Suprapubic skin (tissue), 4 donors: ENCODE data around the gene NEAT1. TPM values are rescaled to one million over a fixed set of nuclear protein-coding genes. Genes with fewer than 3 reads are reported as not detected.

Experiments used
- DNase-seq, 2 donors: peaks; one replicate each; pipeline ENCODE4 v3.0.0-alpha.2; 2019; ENCODE audit warnings: low spot score in 2 of 2
- H3K27ac ChIP-seq: fragments of 200-600 bp; sonication (generic); one replicate; pipeline ENCODE4 v1.5.1; 2019
- H3K27me3 ChIP-seq: fragments of 200-600 bp; sonication (generic); one replicate; pipeline ENCODE4 v1.5.1; 2019
- H3K36me3 ChIP-seq: fragments of 200-600 bp; sonication (generic); one replicate; pipeline ENCODE4 v1.5.1; 2019
- H3K4me1 ChIP-seq: fragments of 200-600 bp; sonication (generic); one replicate; pipeline ENCODE4 v1.5.1; 2019
- H3K4me3 ChIP-seq: fragments of 200-600 bp; sonication (generic); one replicate; pipeline ENCODE4 v1.5.1; 2019; ENCODE audit warnings: mild to moderate bottlenecking
- H3K9me3 ChIP-seq: fragments of 200-600 bp; sonication (generic); one replicate; pipeline ENCODE4 v1.5.1; 2019
- CTCF ChIP-seq, 2 donors: fragments of 200-600 bp in 1 of 2; fragments of 450-650 bp in 1 of 2; sonication (generic) in 1 of 2; IDR thresholded peaks; one replicate each; pipeline ENCODE4 v1.5.1; 2016 to 2019; ENCODE audit warnings: antibody characterized with exemption in 2 of 2, mild to moderate bottlenecking in 1 of 2, moderate library complexity in 1 of 2
- EP300 ChIP-seq: sonication (generic); formaldehyde crosslinking; IDR thresholded peaks from one replicate; pipeline ENCODE4 v1.6.1; 2017; ENCODE audit warnings: antibody characterized with exemption
- POLR2A ChIP-seq, 2 donors: fragments of 450-650 bp; IDR thresholded peaks; one replicate each; pipeline ENCODE4 v1.6.1; 2017; ENCODE audit warnings: antibody characterized with exemption in 2 of 2, mild to moderate bottlenecking in 2 of 2, moderate library complexity in 2 of 2
- POLR2AphosphoS5 ChIP-seq, 3 donors: sonication (generic); formaldehyde crosslinking; IDR thresholded peaks; one replicate each; pipeline ENCODE4 v1.6.1; 2017; ENCODE audit warnings: antibody characterized with exemption in 3 of 3
- WGBS: methylation state at CpG from one replicate; pipeline ENCODE4 v1.1.5; 2018; 5-methylcytosine and 5-hydroxymethylcytosine counted together
- total RNA-seq, 4 donors: library from RNA; depleted of rRNA; stranded (reverse); fragments of >200 nt; gene quantifications; one replicate each; pipeline ENCODE4 v1.1.0, GENCODE V29; 2016

NEAT1 gene
- total RNA-seq, 4 donors from 2014 or later: 336 to 2,041 (median 481) TPM

- Histone ChIP-seq H3K27ac (peak overlapping the region; percentile 98), H3K4me1 (peaks cover 45% of the 10 kb centered on the region), H3K4me3 (peak overlapping the region; percentile 91), H3K9me3 (no peaks in the 10 kb centered on the region), H3K27me3 (no peaks in the 10 kb centered on the region), H3K36me3 (peaks cover 11% of the 10 kb centered on the region)
- WGBS: 2% methylated on average over 9 of the region's 9 CpGs
- TF ChIP-seq EP300 (no peak), POLR2AphosphoS5 (IDR thresholded peaks at IDR 0.05) (peak; percentile 78 to 93 (median 83)), CTCF (IDR thresholded peaks at IDR 0.05) (peak in 1 of 2 donors; percentile 40), POLR2A (IDR thresholded peaks at IDR 0.05) (peak; percentile 57 to 66)
- peak; percentile 74 to 78 for DNase-seq
Observed at GRCh38 chr11:65425105-65425970, 2.7 kb downstream of the NEAT1 start.

- Histone ChIP-seq H3K36me3 (peaks cover 11% of the 10 kb centered on the region), H3K4me3 (peak overlapping the region; percentile 91), H3K27me3 (no peaks in the 10 kb centered on the region), H3K9me3 (no peaks in the 10 kb centered on the region), H3K27ac (peak overlapping the region; percentile 98), H3K4me1 (peaks cover 47% of the 10 kb centered on the region)
- TF ChIP-seq EP300 (no peak), POLR2AphosphoS5 (IDR thresholded peaks at IDR 0.05) (peak; percentile 55 to 77 (median 61)), CTCF (IDR thresholded peaks at IDR 0.05) (no peak), POLR2A (IDR thresholded peaks at IDR 0.05) (peak; percentile 6 to 25)
- 1% methylated on average over 9 of the region's 9 CpGs for WGBS
- peak; percentile 36 to 70 for DNase-seq
Observed at GRCh38 chr11:65425971-65426838, 3.6 kb downstream of the NEAT1 start.

- Histone ChIP-seq H3K27ac (peak overlapping the region; percentile 98), H3K27me3 (no peaks in the 10 kb centered on the region), H3K36me3 (peaks cover 11% of the 10 kb centered on the region), H3K4me1 (peaks cover 50% of the 10 kb centered on the region), H3K9me3 (no peaks in the 10 kb centered on the region), H3K4me3 (peak overlapping the region; percentile 91)
- 6% methylated on average over 10 of the region's 10 CpGs for WGBS
- TF ChIP-seq POLR2A (IDR thresholded peaks at IDR 0.05): peak; percentile 55 to 69
- TF ChIP-seq POLR2AphosphoS5 (IDR thresholded peaks at IDR 0.05): peak in 2 of 3 donors; percentile 14 to 22
- no peak for TF ChIP-seq CTCF (IDR thresholded peaks at IDR 0.05)
- DNase-seq: peak; percentile 71 to 81
Observed at GRCh38 chr11:65426839-65427690, 4.5 kb downstream of the NEAT1 start.

GRCh38 chr11:65427691-65428577 is 5.3 kb downstream of the NEAT1 start:
- TF ChIP-seq POLR2AphosphoS5 (IDR thresholded peaks at IDR 0.05) (peak in 2 of 3 donors; percentile 62 to 67), CTCF (IDR thresholded peaks at IDR 0.05) (no peak), POLR2A (IDR thresholded peaks at IDR 0.05) (peak in 1 of 2 donors; percentile 24)
- H3K4me1 ChIP-seq: peaks cover 59% of the 10 kb centered on the region
- peak; percentile 71 to 78 for DNase-seq
- peaks cover 11% of the 10 kb centered on the region for H3K36me3 ChIP-seq
- H3K9me3 ChIP-seq: no peaks in the 10 kb centered on the region
- 6% methylated on average over 11 of the region's 11 CpGs for WGBS
- H3K27ac ChIP-seq: peak overlapping the region; percentile 98
- H3K27me3 ChIP-seq: no peaks in the 10 kb centered on the region
- H3K4me3 ChIP-seq: peak overlapping the region; percentile 91
